BLaER1 (cell line): ENCODE measurements around the gene TMEM222.
A peak's percentile ranks its signal among the peaks of the same experiment; 100 is the strongest.

Experiments
- H3K27ac ChIP-seq: shearing (Covaris generic); formaldehyde crosslinking; 2 replicates; pipeline ENCODE4 v1.8.1; 2022
- H3K27me3 ChIP-seq: shearing (Covaris generic); formaldehyde crosslinking; 2 replicates; pipeline ENCODE4 v1.8.1; 2022
- H3K36me3 ChIP-seq: shearing (Covaris generic); formaldehyde crosslinking; 2 replicates; pipeline ENCODE4 v1.8.1; 2022
- H3K4me1 ChIP-seq: shearing (Covaris generic); formaldehyde crosslinking; 2 replicates; pipeline ENCODE4 v1.8.1; 2022
- H3K4me2 ChIP-seq: shearing (Covaris generic); formaldehyde crosslinking; 2 replicates; pipeline ENCODE4 v1.8.1; 2022
- H3K4me3 ChIP-seq: shearing (Covaris generic); formaldehyde crosslinking; 2 replicates; pipeline ENCODE4 v1.8.1; 2022
- H3K9ac ChIP-seq: shearing (Covaris generic); formaldehyde crosslinking; 2 replicates; pipeline ENCODE4 v1.8.1; 2022
- H3K9me3 ChIP-seq: shearing (Covaris generic); formaldehyde crosslinking; 2 replicates; pipeline ENCODE4 v1.8.1; 2022
- H4K20me1 ChIP-seq: shearing (Covaris generic); formaldehyde crosslinking; 2 replicates; pipeline ENCODE4 v1.8.1; 2022
- Cebpa-rat ChIP-seq: shearing (Covaris generic); IDR thresholded peaks from 2 replicates; pipeline ENCODE4 v1.8.1; 2022

The TMEM222 gene

GRCh38 chr1:27372808-27373690, 51.1 kb downstream of the TMEM222 start:
- Histone ChIP-seq H3K4me1 (peaks cover 64% of the 10 kb centered on the region), H3K36me3 (no peaks in the 10 kb centered on the region), H3K27me3 (no peaks in the 10 kb centered on the region), H4K20me1 (no peaks in the 10 kb centered on the region), H3K4me3 (no peak overlapping the region), H3K9ac (no peak overlapping the region), H3K27ac (no peak overlapping the region), H3K4me2 (no peak overlapping the region), H3K9me3 (no peaks in the 10 kb centered on the region)
- no peak for TF ChIP-seq Cebpa-rat

GRCh38 chr1:27374362-27375086, 52.6 kb downstream of the TMEM222 start, which contains the start of gene FCN3:
FCN3 (minus strand) TSS chr1:27374824; CDS start chr1:27374818, 6 bp downstream.
- no peak within 1 kb of the TSS for H3K9ac ChIP-seq
- no peak for TF ChIP-seq Cebpa-rat

GRCh38 chr1:27377760-27378495, 56.0 kb downstream of the TMEM222 start:
- H3K4me1 ChIP-seq = peaks cover 33% of the 10 kb centered on the region
- peak overlapping the region; percentile 50 for H3K4me2 ChIP-seq
- no peak overlapping the region for H3K27ac ChIP-seq
- H3K4me3 ChIP-seq = no peak overlapping the region
- no peaks in the 10 kb centered on the region for H4K20me1 ChIP-seq
- no peaks in the 10 kb centered on the region for H3K9me3 ChIP-seq
- H3K27me3 ChIP-seq = no peaks in the 10 kb centered on the region
- TF ChIP-seq Cebpa-rat = no peak
- H3K9ac ChIP-seq = no peak overlapping the region
- H3K36me3 ChIP-seq = no peaks in the 10 kb centered on the region

More at GRCh38 chr1:27374362-27375086, 52.6 kb downstream of the TMEM222 start, which contains the start of gene FCN3:
- Histone ChIP-seq H3K27ac (no peak within 1 kb of the TSS), H3K4me1 (peaks cover 58% of the 10 kb centered on the region), H3K9me3 (no peaks in the 10 kb centered on the region), H3K4me2 (peak within 1 kb of the TSS; percentile 51), H3K27me3 (no peaks in the 10 kb centered on the region), H3K4me3 (no peak within 1 kb of the TSS), H3K36me3 (no peaks in the 10 kb centered on the region), H4K20me1 (no peaks in the 10 kb centered on the region)

- Histone ChIP-seq H3K9me3 (no peaks in the 10 kb centered on the region), H3K9ac (no peak overlapping the region), H3K27ac (no peak overlapping the region), H3K4me2 (no peak overlapping the region), H4K20me1 (no peaks in the 10 kb centered on the region), H3K4me3 (no peak overlapping the region), H3K4me1 (peaks cover 19% of the 10 kb centered on the region), H3K36me3 (no peaks in the 10 kb centered on the region), H3K27me3 (no peaks in the 10 kb centered on the region)
- TF ChIP-seq Cebpa-rat = no peak
Measured at GRCh38 chr1:27379564-27380122, 57.7 kb downstream of the TMEM222 start.

- H3K4me3 ChIP-seq = no peak overlapping the region
- no peak for TF ChIP-seq Cebpa-rat
Measured at GRCh38 chr1:27380224-27380623, 58.3 kb downstream of the TMEM222 start.

GRCh38 chr1:27380766-27381733, 59.1 kb downstream of the TMEM222 start:
- Histone ChIP-seq H3K4me3 (no peak overlapping the region), H4K20me1 (no peaks in the 10 kb centered on the region), H3K27me3 (no peaks in the 10 kb centered on the region), H3K9me3 (no peaks in the 10 kb centered on the region), H3K4me1 (peaks cover 13% of the 10 kb centered on the region), H3K9ac (no peak overlapping the region), H3K36me3 (no peaks in the 10 kb centered on the region), H3K27ac (no peak overlapping the region), H3K4me2 (no peak overlapping the region)
- no peak for TF ChIP-seq Cebpa-rat

More at GRCh38 chr1:27380224-27380623, 58.3 kb downstream of the TMEM222 start:
- no peak overlapping the region for H3K4me2 ChIP-seq
- no peaks in the 10 kb centered on the region for H3K9me3 ChIP-seq
- no peak overlapping the region for H3K27ac ChIP-seq
- H3K9ac ChIP-seq = no peak overlapping the region
- no peaks in the 10 kb centered on the region for H3K36me3 ChIP-seq
- H3K27me3 ChIP-seq = no peaks in the 10 kb centered on the region
- no peaks in the 10 kb centered on the region for H4K20me1 ChIP-seq
- H3K4me1 ChIP-seq = peaks cover 13% of the 10 kb centered on the region

GRCh38 chr1:27381969-27382762, 60.2 kb downstream of the TMEM222 start:
- Histone ChIP-seq H3K4me3 (no peak overlapping the region), H3K9me3 (no peaks in the 10 kb centered on the region), H4K20me1 (no peaks in the 10 kb centered on the region), H3K4me2 (no peak overlapping the region), H3K27me3 (no peaks in the 10 kb centered on the region), H3K36me3 (no peaks in the 10 kb centered on the region), H3K9ac (no peak overlapping the region), H3K27ac (no peak overlapping the region), H3K4me1 (peaks cover 13% of the 10 kb centered on the region)
- no peak for TF ChIP-seq Cebpa-rat

GRCh38 chr1:27383039-27383605, 61.2 kb downstream of the TMEM222 start, which contains the start of gene CD164L2:
CD164L2 (minus strand) TSS chr1:27383333; CDS start chr1:27383239, 94 bp downstream.
- Histone ChIP-seq H3K4me2 (no peak within 1 kb of the TSS), H3K4me3 (no peak within 1 kb of the TSS), H3K4me1 (peaks cover 4% of the 10 kb centered on the region), H3K36me3 (no peaks in the 10 kb centered on the region), H3K27me3 (no peaks in the 10 kb centered on the region), H3K27ac (no peak within 1 kb of the TSS), H3K9ac (no peak within 1 kb of the TSS), H3K9me3 (no peaks in the 10 kb centered on the region), H4K20me1 (no peaks in the 10 kb centered on the region)
- no peak for TF ChIP-seq Cebpa-rat
